Pulmonary artery endothelial cell (primary cell): ENCODE data around the gene H6PD. TPM values are rescaled to one million over a fixed set of nuclear protein-coding genes. Genes with fewer than 3 reads are reported as not detected.

Experiments used
- DNase-seq: peaks from one replicate; pipeline ENCODE4 v3.0.0-alpha.2; 2011; ENCODE audit warnings: low read depth, low spot score
- total RNA-seq: library from RNA; depleted of rRNA; stranded (reverse); fragments of >200 nt; gene quantifications from 2 replicates; pipeline ENCODE4 v1.2.3, GENCODE V29; 2014

H6PD gene
- total RNA-seq, 1 donor from 2014 or later = 23.2 TPM

GRCh38 chr1:9207086-9207485, 27.5 kb upstream of the H6PD start:
- no peak for DNase-seq

DNA sequence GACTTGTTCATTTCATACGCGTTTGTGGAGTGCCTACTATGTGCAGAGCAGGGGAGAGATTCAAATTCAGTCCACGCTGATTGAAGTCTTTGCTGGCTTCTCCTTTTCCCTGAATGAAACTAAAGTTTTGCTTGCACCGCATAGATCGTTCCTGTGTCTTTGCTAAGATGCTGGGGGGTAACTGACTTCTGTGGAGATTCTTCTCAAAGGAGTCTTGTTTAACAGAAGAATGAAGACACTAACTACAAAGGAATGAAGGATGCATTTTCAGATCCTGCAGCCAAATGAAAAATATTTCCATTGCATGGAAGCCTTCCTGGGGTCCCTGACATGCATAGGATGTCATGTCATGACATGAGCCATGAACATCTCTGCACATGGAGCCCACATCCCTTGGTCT, 26.9 kb upstream of the H6PD start:
- no peak for DNase-seq

DNA sequence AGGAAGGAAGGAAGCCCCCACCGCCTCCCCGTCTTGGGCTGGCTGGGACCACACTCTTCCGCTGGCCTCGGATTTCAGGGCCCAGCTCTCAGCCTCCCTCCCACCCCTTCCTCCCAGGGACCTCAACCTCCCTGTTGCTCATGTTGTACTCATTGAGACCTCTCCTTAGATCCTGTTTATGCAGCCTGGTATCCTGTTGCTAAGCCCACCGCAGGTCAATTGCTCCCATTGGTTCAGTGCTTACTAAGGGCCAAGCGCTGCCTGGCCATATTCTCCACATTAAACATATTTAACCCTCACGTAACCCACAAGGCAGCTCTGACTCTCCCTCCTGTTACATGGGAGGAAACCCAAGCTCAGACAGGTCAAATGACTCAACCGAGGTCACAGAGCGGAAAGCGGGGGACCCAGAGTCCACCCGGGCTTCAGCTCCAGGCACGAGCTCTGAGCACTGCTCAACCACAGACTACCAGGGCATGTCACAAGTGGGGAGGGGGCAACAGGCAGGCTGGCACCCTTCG, 23.2 kb upstream of the H6PD start:
- no peak for DNase-seq

DNA sequence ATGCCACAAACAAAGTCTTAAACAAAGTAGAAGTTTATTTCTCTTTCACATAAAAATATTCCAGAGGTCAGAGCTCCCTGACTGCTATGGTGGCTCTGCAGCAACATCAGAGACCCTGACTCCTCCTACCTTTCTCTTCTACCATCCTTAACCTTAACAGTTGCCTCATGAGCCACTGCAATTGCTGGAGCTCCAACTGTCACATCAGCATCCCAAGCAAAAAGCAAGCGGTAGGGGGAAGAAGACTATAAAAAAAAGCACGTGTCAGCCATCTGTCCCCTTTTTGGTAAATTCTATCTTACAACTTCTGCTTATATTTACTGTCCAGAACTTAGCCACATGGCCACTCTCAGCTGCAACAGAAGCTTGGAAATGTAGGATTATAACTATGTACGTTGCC, 21.8 kb upstream of the H6PD start:
- no peak for DNase-seq

DNA sequence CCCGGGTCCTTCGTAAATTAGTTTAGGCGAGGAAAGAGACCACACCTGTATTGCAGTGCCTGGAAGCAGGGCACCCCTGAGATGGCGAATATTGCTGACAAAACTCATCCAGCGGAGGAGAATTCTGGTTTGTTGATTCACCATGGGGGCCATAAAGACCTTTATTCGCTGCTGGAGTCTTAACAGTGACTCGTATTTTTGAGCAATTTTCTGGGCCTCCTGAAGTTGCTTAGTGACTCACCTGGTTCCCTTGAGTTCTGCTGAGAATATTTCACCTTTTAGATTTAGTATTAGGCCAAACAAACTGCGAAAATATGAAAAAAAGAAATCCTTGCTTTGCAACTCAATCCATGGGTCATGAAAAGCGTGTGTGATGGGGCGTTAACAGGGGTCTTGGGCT, 20.6 kb upstream of the H6PD start:
- DNase-seq = no peak

- DNase-seq = no peak
Observed at GRCh38 chr1:9218917-9219316, 15.7 kb upstream of the H6PD start.

- no peak for DNase-seq
Observed at GRCh38 chr1:9222846-9223625, 11.5 kb upstream of the H6PD start.

- DNase-seq = no peak
Observed at GRCh38 chr1:9224664-9225410, 9.7 kb upstream of the H6PD start.

DNA sequence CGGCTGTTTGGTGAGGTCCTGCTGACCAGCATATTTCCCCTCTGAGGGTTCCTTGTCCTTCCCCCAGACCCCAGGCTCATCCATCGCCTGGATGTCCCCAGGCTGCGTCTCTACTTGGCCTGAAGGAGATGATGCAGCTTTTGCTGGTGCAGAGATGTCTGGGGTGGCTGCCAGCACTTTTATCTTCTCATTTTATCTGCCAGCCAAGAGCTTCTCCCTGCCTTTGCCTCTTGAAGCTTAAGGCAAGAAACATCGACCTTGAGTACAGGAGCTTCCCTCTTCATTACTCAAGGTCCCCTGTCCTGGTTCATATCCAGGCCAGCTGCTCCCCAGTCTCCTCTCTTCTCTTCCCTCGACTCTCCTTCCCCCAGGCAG, 9.2 kb upstream of the H6PD start:
- no peak for DNase-seq

DNA sequence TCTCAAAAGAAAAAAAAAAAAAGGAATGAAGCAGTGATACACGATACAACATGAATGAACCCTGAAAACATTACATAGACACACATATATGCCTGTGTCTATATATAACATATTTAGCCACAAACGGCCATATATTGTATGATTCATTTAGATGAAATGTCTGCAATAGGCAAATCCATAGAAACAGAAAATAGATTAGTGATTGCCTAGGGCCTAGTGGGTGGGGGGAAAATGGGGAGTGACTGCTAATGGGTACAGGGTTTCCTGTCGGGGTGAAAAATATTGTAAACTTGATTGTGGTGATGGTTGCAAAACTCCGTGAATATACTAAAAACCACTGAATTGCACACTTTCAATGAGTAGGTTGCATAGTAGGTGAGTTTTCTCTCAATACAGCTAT, 6.0 kb upstream of the H6PD start:
- no peak for DNase-seq

GRCh38 chr1:9229549-9229948, 5.0 kb upstream of the H6PD start:
- no peak for DNase-seq

GRCh38 chr1:9230869-9231533, 3.6 kb upstream of the H6PD start:
- no peak for DNase-seq

DNA sequence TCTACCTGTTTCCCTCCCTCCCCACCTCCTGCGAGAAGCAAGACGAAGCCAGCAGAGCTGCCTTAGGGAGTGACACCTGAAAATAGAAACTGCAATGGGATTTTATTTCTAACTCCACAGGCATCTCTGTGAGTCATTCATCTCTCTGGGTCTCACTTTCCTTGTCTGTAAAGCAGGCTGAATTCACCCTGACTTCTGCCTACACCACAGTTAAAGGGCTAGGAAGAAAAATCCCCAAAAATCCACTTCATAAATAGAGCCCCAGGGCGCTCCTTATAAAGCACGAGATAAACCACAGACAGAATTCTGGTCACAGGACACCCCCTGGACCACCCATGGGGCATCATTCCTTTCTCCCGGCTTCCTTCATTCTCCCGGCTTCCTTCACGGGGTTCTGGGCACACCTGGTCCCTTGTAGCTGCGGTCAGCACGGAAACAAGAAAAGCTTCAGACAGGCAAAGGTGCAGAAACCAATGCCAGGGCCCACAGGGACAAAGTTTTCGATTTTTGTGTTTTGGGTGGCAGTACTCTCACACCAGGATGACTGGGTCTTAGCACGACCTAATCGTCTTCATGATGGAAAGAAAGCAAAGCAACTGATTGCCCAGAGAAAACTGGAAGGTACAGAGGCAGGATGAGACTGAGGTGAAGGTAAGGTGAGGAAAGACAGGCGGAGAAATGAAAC, 2.8 kb upstream of the H6PD start:
- DNase-seq = no peak

DNA sequence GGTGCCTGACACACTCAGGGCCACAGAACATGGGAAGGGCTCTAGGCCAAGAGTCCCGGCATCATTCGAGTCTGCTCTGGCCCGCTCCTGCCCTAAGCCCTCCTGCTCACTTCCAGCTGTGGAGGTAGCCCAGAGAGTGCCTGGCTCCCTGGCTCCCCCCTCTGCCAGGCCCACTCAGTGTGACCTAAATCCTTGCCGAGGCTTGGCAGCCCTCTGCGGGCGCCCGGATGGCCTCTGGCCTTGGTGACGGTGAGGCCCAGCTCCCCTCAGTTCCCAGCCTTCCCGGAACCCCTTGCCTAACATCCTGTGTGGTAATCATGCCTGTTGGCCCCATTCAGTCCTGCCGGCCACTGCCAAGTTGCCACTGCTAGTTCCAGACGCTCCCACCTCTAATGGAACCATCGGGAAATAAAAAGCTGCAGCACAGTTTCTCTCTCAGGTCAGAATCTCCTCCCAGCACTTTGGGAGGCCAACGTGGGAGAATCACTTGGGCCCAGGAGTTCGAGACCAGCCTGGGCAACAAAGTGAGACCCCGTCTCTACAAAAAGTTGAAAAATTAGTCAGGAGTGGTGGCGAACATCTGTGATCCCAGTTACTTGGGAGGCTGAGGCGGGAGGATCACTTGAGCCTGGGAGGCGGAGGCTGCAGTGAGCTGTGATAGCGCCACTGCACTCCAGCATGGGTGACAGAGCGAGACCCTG, 1.2 kb upstream of the H6PD start:
- no peak for DNase-seq

- no peak for DNase-seq
Observed at GRCh38 chr1:9233942-9234222, 692 bp upstream of the H6PD start.

DNA sequence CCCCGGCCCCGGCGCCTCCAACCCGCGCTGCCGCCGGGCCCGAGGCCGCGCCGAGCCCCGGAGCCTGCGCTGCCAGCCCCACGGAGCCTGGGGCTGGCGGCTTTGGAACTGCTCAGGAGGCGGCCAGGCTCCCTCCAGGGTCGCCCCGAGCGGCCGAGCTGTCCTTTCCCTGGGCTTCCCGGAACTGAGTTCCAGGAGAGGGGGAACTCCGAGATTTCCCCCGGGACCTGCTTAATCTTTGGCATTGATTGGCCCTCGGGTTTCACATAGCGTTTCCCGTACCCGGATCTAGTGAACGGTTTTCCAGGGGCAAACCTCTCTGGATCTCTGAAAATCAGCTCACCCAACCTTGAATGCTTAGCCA, 504 bp downstream of the H6PD start:
- no peak for DNase-seq

DNA sequence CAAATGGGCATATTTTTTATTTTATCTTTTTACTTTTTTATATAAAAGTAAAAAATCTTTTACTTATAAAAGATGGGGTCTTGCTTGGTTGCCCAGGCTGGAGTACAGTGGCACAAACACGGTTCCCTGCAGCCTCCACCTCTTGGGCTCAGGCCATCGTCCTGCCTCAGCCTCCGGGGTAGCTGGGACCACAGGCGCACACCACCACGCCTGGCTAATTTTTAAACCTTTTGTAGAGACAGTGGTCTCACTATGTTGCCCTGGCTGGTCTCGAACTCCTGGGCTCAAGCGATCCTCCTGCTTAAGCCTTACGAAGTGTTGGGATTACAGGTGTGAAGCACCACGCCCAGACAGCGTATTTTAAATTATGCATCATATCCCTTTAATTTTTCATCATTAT, 986 bp downstream of the H6PD start:
- DNase-seq = no peak

GRCh38 chr1:9238134-9238533, 3.6 kb downstream of the H6PD start:
- DNase-seq = no peak

- DNase-seq = no peak
Observed at GRCh38 chr1:9238550-9238949, 4.0 kb downstream of the H6PD start.

GRCh38 chr1:9239622-9240401, 5.2 kb downstream of the H6PD start:
- DNase-seq = no peak
